ENCODE results near the gene ATP6AP2.
"Not testable (repeated sequence)": the region's sequence is repeated elsewhere in the genome, so short reads cannot be mapped to it uniquely, and the experiment has no call there.

ATP6AP2 gene

DNA sequence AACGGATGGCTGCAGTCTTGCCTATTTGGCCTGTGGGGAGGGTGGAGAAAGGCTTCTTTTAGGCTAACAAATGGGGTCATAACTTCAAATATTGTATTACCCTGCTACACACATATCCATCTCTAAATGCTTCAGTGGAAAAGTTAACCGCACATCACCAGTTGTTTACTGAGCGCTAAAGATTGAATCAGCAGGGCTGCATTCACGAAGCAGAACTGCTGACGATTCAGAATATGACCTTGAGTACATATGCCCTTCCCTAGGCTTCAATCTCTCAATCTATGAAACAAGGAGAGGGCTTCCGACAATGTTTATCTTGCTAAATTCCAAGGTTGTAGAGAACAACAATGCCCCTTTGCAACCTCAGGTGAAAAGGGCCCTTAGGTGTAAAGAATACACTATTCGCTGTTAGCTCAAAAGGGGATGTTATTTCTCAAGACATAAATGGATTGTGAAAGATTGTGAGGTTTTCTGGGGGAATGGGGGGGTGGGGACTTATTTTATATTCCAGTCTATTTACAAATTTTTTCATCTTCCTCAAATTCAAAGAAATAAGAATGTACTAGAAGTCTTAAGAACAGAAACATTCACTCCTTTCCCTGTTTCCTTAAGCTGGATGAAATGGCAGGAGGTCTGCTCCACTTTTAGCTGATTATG is 2.6 kb upstream of the ATP6AP2 start:
- no peak for DNase-seq

DNA sequence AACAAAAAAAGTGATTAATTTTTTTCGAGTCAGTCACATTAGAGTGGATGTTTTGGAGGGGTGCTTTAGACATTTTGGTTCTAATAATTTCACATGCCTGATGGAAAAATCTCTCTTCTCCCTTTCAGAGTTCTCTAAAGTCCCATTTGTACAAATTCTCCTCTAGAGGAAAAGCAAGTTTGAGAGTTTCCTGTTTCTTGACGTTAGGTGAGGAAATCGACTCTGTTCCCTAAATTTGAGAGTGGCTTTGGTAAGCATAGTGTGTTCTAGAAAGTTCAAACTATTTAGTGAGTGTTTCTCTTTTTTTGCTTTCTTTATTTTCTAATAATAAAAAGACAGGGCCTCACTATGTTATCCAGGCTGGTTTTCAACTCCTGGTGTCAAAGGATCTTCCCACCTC is 1.6 kb upstream of the ATP6AP2 start:
- no peak for DNase-seq

- no peak for DNase-seq
These were observed 752 bp upstream of the ATP6AP2 start for GRCh38 chrX:40579900-40580536.

DNA sequence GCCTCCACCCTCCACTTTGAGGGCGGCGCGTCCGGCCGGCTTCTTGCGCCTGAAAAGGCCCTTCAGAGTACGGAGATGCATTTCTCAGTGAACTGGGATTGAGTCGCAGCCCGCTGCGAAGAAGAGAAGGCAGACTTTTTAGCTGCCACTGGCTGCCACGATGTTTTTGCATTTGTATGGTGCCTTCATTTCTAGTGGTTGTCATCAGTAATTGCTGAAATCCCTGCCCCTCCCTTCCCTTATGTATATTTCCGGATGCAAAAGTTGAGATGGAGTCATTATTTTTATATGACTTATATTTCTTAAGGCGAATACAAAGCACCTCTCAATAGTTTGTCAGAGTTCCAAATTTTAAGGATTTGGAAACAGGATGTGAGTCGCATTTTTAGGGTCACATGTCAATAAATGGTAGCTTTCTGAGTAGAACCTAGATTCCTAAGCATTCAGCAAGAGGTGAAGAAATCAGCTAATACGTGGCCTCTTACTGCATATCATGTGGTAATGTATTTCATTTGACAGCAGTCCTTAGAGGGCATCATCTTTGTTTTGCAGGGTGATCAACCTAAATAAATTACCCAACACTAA is 658 bp downstream of the ATP6AP2 start:
- DNase-seq, result peak; percentile 23

GRCh38 chrX:40582178-40582577 is 1.4 kb downstream of the ATP6AP2 start:
- not testable (repeated sequence) for DNase-seq

- no peak for DNase-seq
These were observed 2.0 kb downstream of the ATP6AP2 start for GRCh38 chrX:40582811-40583210.

- peak; percentile 39 for DNase-seq
These were observed 6.9 kb downstream of the ATP6AP2 start for GRCh38 chrX:40587623-40588022.

- peak; percentile 58 for DNase-seq
These were observed 9.0 kb downstream of the ATP6AP2 start for GRCh38 chrX:40589616-40590321.

DNA sequence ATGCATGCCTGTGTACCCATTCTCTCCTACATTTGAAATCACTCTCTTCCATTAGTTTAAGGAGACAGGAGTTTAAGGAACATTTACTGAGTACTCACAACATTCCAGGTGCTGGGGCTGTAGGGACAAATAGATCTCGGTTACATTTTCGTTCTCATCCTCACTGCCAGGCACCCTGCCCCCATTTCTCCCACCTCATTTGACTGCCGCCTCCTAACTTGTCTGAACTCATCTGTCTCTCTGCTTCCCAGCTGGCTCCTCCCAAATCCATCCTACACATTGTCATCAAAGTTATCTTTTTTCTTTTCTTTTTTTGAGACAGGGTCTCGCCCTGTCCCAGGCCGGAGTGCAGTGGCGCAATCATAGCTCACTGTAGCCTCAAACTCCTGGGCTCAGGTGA is 22.7 kb downstream of the ATP6AP2 start:
- DNase-seq, result no peak

- DNase-seq, result no peak
These were observed 26.6 kb downstream of the ATP6AP2 start for GRCh38 chrX:40607381-40607780.

DNA sequence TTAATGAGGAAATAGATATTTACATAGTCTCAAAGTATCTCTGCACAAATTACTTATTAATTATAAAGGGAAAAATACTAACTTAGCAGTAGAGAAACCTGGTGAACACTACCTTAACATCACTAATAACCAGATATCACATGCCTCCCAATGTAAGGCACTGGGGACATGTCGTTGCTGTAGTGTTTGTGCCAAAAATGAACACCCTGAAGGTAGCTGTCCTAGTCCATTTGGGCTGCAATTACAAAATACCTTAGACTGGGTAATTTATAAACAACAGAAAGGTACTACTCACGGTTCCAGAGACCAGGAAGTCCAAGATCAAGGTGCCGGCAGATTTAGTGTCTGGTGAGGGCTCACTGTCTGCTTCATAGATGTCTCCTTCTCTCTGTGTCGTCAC is 31.7 kb downstream of the ATP6AP2 start:
- DNase-seq, result no peak

DNA sequence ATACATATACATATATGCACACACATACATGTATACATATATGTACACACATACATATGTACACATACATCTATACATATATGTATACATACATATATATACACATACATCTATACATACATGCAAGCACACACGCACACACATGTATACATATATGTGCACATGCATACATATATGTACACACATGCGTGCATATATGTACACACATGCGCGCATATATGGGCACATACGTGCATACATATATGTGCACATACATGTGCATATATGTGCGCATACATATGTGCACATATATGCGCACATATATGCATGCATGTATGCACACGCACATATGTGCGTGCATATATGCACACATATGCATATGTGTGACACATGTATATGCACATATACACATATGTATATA is 35.2 kb downstream of the ATP6AP2 start:
- no peak for DNase-seq

DNA sequence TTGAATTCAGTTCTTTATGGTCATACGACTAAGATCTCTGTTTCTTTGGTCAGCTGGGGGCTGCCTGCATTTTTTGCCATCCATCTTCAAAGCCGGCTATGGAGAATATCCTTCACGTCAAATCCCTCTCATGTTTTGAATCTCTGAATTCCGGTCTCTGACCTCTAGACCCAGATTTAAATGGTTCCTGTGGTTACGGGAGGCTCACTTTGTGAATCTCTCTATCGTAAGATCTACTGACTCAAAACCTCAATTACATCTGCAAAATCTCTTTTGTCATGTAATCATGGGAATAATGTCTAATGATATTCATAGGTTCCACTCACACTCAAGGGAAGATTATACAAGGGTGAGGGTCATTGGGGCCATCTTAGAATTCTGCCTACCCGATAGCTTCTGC is 36.8 kb downstream of the ATP6AP2 start:
- no peak for DNase-seq

GRCh38 chrX:40622479-40623138 is 41.8 kb downstream of the ATP6AP2 start:
- no peak for DNase-seq

- DNase-seq, result no peak
These were observed 42.4 kb downstream of the ATP6AP2 start, which contains the start of gene MPC1L for GRCh38 chrX:40623139-40623536. Gene MPC1L, plus strand, starts transcription at chrX:40623428. Its CDS starts 138 bp downstream, at chrX:40623566.

- no peak for DNase-seq
These were observed 42.9 kb downstream of the ATP6AP2 start for GRCh38 chrX:40623665-40624064.

DNA sequence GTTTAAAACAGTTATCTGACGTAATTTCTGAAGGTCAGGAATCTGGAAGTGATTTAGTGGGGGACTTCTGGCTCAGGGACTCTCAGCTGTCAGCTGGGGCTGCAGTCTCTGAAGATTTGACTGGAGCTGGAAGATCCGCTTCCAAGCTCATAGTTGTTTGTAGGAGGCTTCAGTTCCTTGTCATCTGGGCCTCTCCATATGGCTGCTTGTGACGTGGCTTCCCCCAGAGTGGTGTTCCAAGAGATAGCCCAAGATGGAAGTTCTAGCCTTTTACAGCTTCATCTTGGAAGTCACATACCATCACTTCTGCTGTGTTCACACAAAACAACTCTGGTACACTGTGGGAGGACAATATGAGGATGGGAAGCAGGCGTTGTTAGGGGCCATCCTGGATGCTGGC is 44.5 kb downstream of the ATP6AP2 start:
- DNase-seq, result no peak

DNA sequence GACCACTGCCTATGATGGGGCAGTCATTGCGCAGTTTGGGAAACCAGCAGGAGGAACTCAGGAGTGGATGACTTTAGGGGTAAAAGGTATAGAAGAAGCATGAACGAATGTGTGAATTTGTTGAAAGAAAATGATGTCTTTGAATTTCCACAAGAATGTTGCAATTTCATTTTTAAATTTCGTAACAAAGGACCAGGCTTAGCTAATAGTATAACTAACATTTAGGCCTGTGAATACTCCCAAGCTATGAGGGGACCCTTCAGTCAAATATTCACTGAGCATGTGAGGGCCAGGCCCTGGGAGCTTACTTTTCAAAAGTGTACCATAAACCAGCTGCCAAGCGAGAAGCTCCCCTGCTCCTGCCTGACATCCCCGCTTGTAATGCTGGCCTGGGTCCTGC is 47.7 kb downstream of the ATP6AP2 start:
- DNase-seq, result no peak

GRCh38 chrX:40632199-40632598 is 51.4 kb downstream of the ATP6AP2 start:
- DNase-seq, result no peak

- DNase-seq, result no peak
These were observed 56.9 kb downstream of the ATP6AP2 start for GRCh38 chrX:40637687-40638086.

DNA sequence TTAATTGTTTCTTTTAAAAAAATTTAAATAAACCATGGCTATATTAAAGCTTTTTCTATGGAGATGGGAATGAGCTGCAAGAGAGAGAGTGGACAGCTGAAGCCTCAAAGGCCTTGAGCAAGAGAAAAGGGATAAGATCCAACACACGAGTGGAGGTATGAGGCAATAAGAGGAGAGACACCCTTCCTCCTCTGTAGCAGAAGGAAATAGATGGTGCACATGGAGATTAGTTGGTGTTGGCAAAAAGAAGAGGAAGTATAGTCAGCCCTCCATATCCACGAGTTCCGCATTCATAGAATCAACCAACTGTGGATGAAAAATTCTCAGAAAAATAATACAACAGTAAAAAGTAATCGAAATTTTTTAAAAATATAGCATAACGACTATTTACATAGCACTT is 63.4 kb downstream of the ATP6AP2 start:
- no peak for DNase-seq

DNA sequence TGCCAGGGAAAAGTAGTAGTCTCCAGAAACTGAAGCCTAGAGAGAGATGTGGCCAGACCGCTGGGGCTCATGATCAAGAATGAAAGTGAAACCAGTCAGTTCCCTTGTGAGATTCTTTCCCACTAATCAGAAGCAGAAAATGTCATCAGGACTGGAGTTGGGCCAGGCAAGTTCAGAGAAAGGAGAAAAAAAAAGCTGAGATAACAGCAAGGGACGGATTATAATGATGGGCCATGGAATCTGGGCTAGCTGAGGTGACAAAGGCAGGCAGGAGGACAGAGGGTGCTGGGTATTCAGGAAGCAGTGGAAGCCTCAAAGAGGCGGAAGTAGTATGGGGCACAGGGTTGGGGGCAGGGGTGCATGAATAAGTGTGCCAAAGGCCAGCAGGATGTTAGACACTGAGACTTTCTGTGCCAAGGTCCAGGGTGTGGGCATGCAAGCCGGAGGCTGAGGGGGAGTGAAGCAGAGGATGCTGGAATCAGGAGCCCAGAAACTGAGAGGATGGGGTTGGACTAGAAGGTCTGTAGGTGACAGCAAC is 64.1 kb downstream of the ATP6AP2 start:
- peak; percentile 42 for DNase-seq

Data from CD4-positive, alpha-beta T cell treated with Interleukin-4 for 4 hours (primary cell).